Raji (cell line): ENCODE data around the gene NFATC3.
A peak's percentile ranks its signal among the peaks of the same experiment; 100 is the strongest.

Source experiments
- POLR2A ChIP-seq: IDR thresholded peaks from 2 replicates; pipeline ENCODE4 v1.6.1; 2011; ENCODE audit warnings: low read depth, low read length, control low read depth; ENCODE audit not compliant: insufficient read depth

Gene NFATC3

DNA sequence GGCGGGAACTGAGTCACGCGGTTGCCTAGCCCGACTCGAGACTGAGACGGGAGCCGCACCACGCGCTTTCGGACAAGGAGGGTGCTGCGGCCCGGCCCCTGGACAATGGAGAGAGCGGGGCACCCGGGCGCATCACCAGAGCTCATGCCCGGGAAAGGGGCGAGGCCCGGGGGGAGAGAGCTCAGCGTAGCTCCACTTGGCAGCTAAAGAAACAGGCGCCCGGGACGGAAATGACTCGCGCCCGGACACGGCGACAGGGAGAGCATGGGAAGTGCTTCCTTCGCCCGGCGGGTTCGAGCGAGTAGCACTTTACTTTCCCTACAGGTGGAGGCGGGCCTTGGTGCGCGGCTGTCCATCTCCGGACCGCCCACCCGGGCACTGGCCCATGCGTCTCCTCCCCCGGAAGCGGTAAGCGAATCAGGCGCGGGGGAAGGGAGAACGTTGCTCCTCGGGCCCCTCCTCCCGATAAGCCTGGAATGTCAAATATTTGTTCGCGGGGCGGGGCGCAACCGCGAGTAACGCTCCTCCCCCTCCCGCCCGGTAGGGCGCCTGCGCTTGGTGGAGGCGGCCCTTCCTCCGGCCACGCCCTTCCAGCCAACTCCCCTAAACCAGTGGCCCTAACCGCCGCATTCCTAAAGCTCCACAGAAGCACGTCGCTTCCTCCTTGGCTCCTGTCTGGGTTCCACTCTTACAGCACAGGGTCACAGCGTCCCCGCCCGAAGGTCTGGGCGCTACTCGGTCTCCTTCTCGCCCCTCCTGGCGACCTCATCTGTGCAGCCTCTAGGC is 152.3 kb downstream of the NFATC3 start:
- TF ChIP-seq POLR2A: peak; percentile 52; the same call in 1 of the 2 replicates

GRCh38 chr16:68238029-68238345 is 152.8 kb downstream of the NFATC3 start:
- no peak for TF ChIP-seq POLR2A

- no peak for TF ChIP-seq POLR2A
Observed at GRCh38 chr16:68242085-68242484, 156.9 kb downstream of the NFATC3 start.

DNA sequence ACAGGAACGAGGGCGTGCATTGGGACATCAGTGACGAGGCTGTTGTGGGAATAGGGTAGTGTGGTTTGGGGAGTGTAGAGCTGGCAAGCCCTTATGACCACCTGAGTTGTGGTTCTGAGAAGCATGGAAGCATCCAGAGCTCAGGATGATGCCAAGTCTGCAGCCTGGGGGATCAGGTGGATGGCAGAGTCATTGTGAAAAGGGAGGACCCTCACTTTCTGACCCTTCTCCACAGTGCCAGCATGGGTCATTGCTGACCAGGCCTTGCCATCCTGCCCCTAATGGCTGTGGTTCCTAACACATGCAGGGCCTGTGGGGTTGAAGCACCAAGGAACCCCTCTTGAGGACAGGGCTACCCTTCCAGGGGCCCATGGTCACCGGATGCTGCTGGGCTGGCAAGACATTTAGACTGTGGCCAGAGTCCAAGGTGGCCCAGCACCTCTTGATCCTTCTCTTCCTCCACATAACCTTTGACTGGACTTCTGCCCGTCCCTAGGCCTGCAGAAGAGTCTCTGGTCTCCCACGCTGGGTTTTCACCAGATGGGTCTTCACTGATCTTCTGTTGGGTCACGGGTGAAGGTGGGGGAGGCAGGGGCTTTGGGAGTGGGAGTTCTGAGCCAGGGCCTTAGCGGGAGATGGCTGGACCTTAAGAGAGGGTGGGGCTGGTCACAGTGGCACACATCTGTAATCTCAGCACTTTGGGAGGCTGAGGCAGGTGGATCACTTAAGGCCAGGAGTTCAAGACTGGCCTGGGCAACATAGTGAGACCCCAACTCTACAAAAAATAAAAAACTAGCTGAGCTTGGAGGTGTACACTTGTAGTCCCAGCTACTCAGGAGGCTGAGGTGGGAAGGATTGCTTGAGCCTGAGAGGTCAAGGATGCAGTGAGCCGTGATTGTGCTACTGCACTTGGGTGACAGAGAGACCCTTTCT is 158.0 kb downstream of the NFATC3 start:
- TF ChIP-seq POLR2A: no peak

- no peak for TF ChIP-seq POLR2A
Observed at GRCh38 chr16:68244481-68244902, 159.3 kb downstream of the NFATC3 start.

- TF ChIP-seq POLR2A: peak; percentile 81
Observed at GRCh38 chr16:68244903-68245853, 160.0 kb downstream of the NFATC3 start, which contains the start of gene PLA2G15. Gene PLA2G15, plus strand, starts transcription at chr16:68245373. Its CDS starts 54 bp downstream, at chr16:68245427.

DNA sequence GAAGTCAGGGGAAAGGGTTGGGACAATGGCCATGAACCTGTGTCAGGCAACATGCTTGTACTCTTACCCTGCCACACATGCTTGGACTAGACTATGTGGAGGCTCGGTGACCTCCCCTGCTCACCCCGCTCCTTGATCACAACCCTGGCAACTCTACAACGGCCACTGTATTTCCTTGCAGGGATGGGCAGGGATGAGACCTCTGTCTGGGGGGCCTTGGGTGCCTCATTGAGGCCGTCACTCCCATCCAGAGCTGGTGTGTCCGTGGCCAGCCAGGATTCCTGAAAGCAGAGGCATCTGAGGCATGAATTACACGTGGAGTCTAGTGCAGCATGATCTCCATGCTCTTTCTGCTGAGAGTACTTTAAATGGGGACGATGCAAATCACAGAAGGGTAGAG is 161.0 kb downstream of the NFATC3 start:
- no peak for TF ChIP-seq POLR2A

- no peak for TF ChIP-seq POLR2A
Observed at GRCh38 chr16:68246666-68247065, 161.5 kb downstream of the NFATC3 start.

DNA sequence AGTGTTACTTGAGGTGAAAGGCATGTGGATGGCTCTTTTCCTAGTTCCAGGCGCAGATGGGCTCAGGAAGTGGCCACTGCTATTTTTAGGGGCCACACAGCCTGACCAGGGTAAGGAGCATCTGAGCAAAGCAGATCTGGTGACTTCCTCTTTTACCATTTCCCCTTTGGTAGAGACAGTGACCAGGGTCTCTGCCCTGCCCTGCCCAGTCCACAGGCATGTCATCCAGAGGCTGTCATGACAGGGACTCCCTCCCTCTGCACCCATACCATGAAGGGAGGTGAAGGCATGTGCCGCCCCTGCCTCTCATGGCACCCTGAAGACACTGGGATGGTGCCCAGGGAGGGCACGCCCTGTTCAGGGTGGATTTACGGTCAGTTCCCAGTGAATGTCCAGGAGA is 162.2 kb downstream of the NFATC3 start:
- no peak for TF ChIP-seq POLR2A

DNA sequence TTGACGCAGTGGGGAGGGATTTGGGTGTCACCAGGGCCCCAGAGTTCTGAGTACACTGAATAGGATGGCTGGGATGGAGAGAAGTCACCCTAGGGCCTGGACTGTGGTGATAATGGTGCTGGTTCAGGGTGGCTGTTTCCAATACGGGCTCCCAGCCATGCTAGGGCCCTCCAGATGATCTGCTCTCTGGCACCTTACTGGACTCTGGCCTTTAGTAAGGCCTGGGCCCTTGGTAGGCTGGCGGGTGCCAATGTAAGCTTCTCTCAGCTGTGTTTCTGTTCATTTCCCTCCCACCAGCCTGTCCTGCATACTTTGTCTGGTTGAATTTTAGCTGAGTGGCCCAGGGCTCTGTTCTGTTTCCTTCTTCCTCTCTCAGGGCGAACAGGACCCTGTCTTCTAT is 162.8 kb downstream of the NFATC3 start:
- no peak for TF ChIP-seq POLR2A

- TF ChIP-seq POLR2A: no peak
Observed at GRCh38 chr16:68249371-68249770, 164.2 kb downstream of the NFATC3 start.

- TF ChIP-seq POLR2A: no peak
Observed at GRCh38 chr16:68250951-68251350, 165.8 kb downstream of the NFATC3 start.

DNA sequence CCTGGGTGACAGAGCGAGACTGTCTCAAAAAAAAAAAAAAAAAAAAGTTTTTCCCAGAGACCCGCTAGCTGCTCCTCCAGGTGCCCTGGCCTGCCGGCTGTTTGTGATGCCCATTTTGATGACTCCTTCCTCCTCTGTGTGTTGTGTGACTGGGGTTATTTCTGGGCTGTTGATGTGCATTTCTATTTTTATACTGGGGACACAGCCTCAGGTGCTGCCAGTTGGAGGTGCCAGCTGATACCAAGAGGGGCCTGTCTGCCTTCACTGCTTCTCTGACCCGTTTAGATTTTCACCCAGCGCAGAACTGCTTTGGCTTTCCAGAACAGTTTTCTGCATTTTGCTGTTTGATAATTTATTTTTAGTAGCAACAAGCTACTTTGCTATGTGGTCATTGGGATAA is 166.7 kb downstream of the NFATC3 start:
- no peak for TF ChIP-seq POLR2A

DNA sequence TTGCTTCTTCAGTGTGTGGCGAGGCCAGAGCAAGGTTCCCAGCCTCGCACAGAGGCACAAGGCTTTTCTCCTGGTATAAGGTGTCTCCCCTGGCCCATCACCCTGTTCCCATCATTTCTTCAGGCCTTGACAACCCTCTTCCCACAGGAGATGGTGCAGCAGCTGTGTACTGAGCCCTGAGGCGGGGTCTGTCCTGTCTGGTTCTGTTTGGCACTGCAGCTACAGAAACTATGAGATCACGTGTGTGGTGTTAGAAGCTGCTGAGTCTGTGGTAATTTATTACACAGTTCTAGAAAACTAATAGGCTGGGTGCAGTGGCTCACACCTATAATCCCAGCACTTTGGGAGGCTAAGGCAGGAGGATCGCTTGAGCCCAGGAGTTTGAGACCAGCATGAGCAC is 167.2 kb downstream of the NFATC3 start:
- TF ChIP-seq POLR2A: no peak

- TF ChIP-seq POLR2A: no peak
Observed at GRCh38 chr16:68253721-68254120, 168.6 kb downstream of the NFATC3 start.
